Measurements from ENCODE around the gene DEFB108B.
A peak's percentile ranks its signal among the peaks of the same experiment; 100 is the strongest.
"Not testable (repeated sequence)": the region's sequence is repeated elsewhere in the genome, so short reads cannot be mapped to it uniquely, and the experiment has no call there.

Gene DEFB108B

DNA sequence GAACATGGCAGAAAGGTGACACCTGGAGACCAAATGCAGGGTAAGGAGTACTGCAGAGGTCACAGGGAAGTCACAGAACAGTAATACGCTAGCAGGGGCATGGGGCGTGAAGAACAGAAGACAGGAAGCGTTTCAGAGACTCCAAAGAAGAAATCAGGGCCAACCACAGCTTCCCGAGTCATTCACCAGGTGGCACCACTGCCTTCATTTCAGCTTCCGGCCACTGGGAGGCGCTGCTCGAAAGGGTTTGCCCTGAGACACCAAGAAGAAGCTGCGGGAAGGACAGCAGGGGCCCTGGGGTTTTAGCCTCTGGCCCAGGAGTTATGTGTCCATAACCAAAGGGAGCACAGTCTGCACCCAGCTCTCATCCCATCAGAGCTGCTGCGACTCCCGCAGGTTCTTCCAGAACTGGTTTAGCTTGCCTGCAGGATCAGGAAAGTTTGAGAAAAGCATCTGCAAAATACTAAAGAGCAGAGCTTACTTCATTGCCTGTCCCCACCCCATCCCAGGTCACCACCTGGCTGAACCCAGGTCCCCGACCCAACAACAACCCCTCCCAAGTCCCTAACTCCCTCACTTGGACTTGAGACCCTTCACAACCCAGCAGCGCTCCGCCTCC lies 32.6 kb upstream of the DEFB108B start:
- not testable (repeated sequence) for H3K27ac ChIP-seq
- TF ChIP-seq, protein P1, sequence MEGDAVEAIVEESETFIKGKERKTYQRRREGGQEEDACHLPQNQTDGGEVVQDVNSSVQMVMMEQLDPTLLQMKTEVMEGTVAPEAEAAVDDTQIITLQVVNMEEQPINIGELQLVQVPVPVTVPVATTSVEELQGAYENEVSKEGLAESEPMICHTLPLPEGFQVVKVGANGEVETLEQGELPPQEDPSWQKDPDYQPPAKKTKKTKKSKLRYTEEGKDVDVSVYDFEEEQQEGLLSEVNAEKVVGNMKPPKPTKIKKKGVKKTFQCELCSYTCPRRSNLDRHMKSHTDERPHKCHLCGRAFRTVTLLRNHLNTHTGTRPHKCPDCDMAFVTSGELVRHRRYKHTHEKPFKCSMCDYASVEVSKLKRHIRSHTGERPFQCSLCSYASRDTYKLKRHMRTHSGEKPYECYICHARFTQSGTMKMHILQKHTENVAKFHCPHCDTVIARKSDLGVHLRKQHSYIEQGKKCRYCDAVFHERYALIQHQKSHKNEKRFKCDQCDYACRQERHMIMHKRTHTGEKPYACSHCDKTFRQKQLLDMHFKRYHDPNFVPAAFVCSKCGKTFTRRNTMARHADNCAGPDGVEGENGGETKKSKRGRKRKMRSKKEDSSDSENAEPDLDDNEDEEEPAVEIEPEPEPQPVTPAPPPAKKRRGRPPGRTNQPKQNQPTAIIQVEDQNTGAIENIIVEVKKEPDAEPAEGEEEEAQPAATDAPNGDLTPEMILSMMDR (IDR thresholded peaks at IDR 0.05) = peak; percentile 88

DNA sequence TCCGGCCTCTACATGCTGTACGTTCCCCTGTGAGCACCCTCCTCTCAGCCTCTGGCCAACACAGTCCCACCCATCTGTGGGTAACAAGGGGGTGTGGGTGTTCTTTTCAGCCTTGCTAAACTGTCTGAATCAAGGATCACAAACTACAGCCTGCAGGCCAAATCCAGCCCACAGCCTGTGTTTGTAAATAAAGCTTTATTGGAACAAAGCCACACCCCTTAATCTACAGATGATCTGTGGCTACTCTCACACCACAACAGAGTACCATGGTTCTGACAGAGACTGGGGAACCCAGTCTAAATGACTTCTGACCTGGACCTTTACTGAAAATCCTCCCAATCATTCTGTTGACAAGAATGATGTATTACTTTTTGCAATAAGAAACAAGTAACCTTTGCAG lies 32.0 kb upstream of the DEFB108B start:
- H3K27ac ChIP-seq = not testable (repeated sequence)

DNA sequence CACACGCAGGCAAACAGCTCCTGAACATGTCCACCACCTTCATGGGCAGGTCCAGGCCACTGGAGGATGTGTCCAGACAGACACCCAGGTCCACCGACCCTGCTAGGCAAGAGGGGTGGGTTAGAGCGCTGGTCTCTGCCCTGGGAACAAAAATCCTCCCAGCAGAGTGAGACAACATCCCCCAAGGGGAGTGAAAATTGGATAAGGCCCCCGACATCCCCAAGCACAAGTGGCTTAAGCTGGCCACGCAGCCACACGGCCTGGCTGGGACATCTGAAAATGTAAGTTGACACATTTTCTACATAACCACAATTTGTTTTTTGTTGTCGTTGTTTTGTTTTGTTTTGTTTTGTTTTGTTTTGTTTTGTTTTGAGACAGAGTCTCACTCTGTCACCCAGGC lies 30.1 kb upstream of the DEFB108B start:
- H3K27ac ChIP-seq = not testable (repeated sequence)

DNA sequence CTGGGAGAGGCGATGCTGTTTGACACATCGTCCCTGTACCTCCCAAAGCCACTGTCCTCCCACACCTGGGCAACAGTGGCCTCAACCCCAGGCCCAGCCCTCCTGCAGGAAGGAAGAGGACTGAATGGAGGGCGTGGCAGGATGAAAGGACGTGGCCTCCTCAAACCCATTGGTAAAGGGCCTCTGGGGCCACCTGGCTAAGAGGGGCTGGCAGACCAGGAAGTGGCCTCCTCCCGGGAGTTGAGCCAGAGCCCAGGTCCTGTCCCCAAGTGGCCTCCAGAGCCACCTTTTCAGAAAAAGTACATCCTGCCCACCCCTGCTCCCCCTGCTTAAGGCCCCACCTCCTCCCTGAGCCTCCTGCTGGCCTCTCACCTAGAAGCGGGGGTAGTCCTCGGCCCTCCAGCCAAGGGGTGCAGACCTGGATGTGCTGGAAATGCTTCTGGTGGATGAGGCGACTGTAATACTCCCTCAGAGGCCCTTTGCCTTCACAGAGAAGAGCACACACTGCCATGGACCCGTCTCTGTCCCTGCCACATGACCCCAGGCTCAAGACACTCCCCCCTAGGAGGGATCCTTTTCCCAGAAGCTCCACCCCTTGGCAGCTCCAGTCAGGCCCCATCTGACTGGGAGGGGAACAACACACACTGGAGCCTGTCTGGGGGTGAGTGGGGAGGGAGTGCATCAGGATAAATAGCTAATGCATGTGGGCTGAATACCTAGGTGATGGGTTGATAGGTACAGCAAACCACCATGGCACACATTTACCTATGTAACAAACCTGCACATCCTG lies 28.6 kb upstream of the DEFB108B start:
- not testable (repeated sequence) for H3K27ac ChIP-seq

- H3K27ac ChIP-seq = not testable (repeated sequence)
These were observed 20.5 kb upstream of the DEFB108B start for GRCh38 chr11:71812529-71812928.

GRCh38 chr11:71813481-71814355 lies 19.3 kb upstream of the DEFB108B start:
- TF ChIP-seq, protein P1 (IDR thresholded peaks at IDR 0.05) = peak; percentile 84
- peak overlapping the region; percentile 37; the same call in 1 of the 2 replicates for H3K27ac ChIP-seq

- H3K27ac ChIP-seq = not testable (repeated sequence)
These were observed 11.5 kb upstream of the DEFB108B start for GRCh38 chr11:71821539-71821938.

- not testable (repeated sequence) for H3K27ac ChIP-seq
These were observed 3.8 kb upstream of the DEFB108B start for GRCh38 chr11:71829247-71829646.

- not testable (repeated sequence) for H3K27ac ChIP-seq
These were observed 3.3 kb upstream of the DEFB108B start for GRCh38 chr11:71829686-71830085.

- H3K27ac ChIP-seq = not testable (repeated sequence)
These were observed 9.7 kb downstream of the DEFB108B start for GRCh38 chr11:71842720-71843119.

GRCh38 chr11:71843355-71843754 lies 10.4 kb downstream of the DEFB108B start:
- H3K27ac ChIP-seq = not testable (repeated sequence)

DNA sequence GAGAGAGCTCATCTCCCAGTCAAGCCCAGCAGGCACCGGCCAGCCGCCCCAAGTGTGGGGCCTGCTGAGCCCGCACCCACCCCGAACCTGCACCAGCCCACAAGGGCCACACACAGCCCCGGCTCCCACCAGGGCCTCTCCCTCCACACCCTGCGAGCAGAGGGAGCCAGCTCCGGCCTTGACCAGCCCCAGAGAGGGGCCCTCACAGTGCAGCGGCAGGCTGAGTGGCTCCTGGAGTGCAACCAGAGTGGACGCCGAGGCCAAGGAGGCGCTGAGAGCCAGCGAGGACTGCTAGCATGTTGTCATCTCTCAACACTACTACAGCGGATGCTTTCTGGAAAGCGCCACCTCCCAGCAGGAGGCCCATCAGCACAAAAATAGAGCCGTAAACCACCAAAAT lies 10.9 kb downstream of the DEFB108B start:
- H3K27ac ChIP-seq = no peak overlapping the region
- no peak for TF ChIP-seq ZFX (IDR thresholded peaks at IDR 0.05; ENCODE audit: borderline replicate concordance)
- TF ChIP-seq, protein P1 (IDR thresholded peaks at IDR 0.05) = no peak

DNA sequence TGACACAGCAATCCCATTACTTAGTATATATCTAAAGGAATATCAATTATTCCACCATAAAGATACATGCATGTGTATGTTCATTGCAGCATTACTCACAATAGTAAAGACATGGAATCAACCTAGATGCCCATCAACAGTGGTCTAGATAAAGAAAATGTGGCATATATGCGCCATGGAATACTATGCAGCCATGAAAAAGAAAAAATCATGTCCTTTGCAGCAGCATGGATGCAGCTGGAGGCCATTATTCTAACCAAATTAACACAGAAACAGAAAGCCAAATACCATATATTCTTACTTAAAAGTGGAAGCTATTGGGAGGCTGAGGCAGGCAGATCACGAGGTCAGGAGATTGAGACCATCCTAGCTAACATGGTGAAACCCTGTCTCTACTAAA lies 20.9 kb downstream of the DEFB108B start:
- not testable (repeated sequence) for H3K27ac ChIP-seq

DNA sequence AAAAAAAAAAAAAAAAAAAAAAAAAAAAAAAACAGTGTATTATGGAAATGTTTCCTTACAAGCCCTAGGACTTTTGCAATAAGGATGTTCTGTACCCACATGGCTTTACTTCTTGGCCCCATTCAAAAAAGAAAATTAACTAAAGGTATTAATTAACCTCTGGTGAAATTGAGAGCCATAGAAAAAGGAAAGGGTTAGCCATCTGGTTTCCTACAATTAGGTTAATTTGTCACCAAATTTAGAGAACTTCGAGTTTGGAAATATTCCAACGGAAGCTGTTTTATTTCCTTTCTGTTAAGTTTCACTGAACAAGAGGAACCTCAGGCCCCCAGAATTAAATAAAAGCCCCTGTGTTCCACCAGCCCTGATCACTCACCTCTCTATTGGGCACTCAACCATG lies 22.9 kb downstream of the DEFB108B start:
- H3K27ac ChIP-seq = not testable (repeated sequence)

GRCh38 chr11:71860835-71861234 lies 27.8 kb downstream of the DEFB108B start:
- H3K27ac ChIP-seq = not testable (repeated sequence)

All from 22Rv1 (cell line).